IPS-20b (cell line): ENCODE measurements around the gene BTBD9.

Experiments used
- H3K27ac ChIP-seq: one replicate; pipeline ENCODE4 v1.5.1; 2013; ENCODE audit warnings: low read length
- H3K27me3 ChIP-seq: 2 replicates; pipeline ENCODE4 v1.6.1; 2013; ENCODE audit warnings: mild to moderate bottlenecking, low read length, inconsistent platforms; ENCODE audit not compliant: insufficient read depth
- H3K36me3 ChIP-seq: 2 replicates; pipeline ENCODE4 v1.6.1; 2013; ENCODE audit warnings: low read depth, mild to moderate bottlenecking, inconsistent platforms, low read length, moderate library complexity; ENCODE audit not compliant: insufficient read depth
- H3K4me1 ChIP-seq: 2 replicates; pipeline ENCODE4 v1.6.1; 2013; ENCODE audit warnings: mild to moderate bottlenecking, control low read depth, inconsistent platforms, low read length, moderate library complexity; ENCODE audit not compliant: insufficient read depth
- H3K4me3 ChIP-seq: 2 replicates; pipeline ENCODE4 v1.5.1; 2013; ENCODE audit warnings: mild to moderate bottlenecking, low read length, inconsistent platforms
- H3K9ac ChIP-seq: 2 replicates; pipeline ENCODE4 v1.6.1; 2013; ENCODE audit warnings: low read depth, mild to moderate bottlenecking, inconsistent platforms, low read length, moderate library complexity
- H3K9me3 ChIP-seq: 2 replicates; pipeline ENCODE4 v1.6.1; 2013; ENCODE audit warnings: mild to moderate bottlenecking, low read depth, low read length, inconsistent platforms; ENCODE audit not compliant: insufficient read depth

BTBD9 gene

GRCh38 chr6:38346291-38347079 lies 293.2 kb downstream of the BTBD9 start:
- Histone ChIP-seq H3K4me1 (peaks cover 23% of the 10 kb centered on the region), H3K4me3 (no peak overlapping the region), H3K9me3 (no peaks in the 10 kb centered on the region), H3K9ac (no peak overlapping the region), H3K36me3 (no peaks in the 10 kb centered on the region), H3K27me3 (no peaks in the 10 kb centered on the region), H3K27ac (no peak overlapping the region)

- Histone ChIP-seq H3K4me1 (peaks cover 17% of the 10 kb centered on the region), H3K4me3 (no peak overlapping the region), H3K9ac (no peak overlapping the region), H3K9me3 (no peaks in the 10 kb centered on the region), H3K27ac (no peak overlapping the region), H3K36me3 (no peaks in the 10 kb centered on the region), H3K27me3 (no peaks in the 10 kb centered on the region)
Observed at GRCh38 chr6:38345586-38345985, 294.1 kb downstream of the BTBD9 start.

GRCh38 chr6:38341496-38341895 lies 298.2 kb downstream of the BTBD9 start:
- Histone ChIP-seq H3K4me1 (peaks cover 6% of the 10 kb centered on the region; the same call in 1 of the 2 replicates), H3K9me3 (no peaks in the 10 kb centered on the region), H3K27ac (no peak overlapping the region), H3K9ac (no peak overlapping the region), H3K36me3 (no peaks in the 10 kb centered on the region), H3K27me3 (no peaks in the 10 kb centered on the region), H3K4me3 (no peak overlapping the region)

- Histone ChIP-seq H3K9ac (no peak overlapping the region), H3K27ac (no peak overlapping the region), H3K27me3 (no peaks in the 10 kb centered on the region), H3K9me3 (no peaks in the 10 kb centered on the region), H3K36me3 (no peaks in the 10 kb centered on the region), H3K4me3 (no peak overlapping the region), H3K4me1 (0 out of 2 replicates have a peak, but pooled peaks cover 3% of the 10 kb centered on the region)
Observed at GRCh38 chr6:38339914-38340313, 299.8 kb downstream of the BTBD9 start.

GRCh38 chr6:38337819-38338465 lies 301.8 kb downstream of the BTBD9 start:
- no peak overlapping the region for H3K27ac ChIP-seq
- 0 out of 2 replicates have a peak, but pooled peaks cover 3% of the 10 kb centered on the region for H3K4me1 ChIP-seq
- no peaks in the 10 kb centered on the region for H3K9me3 ChIP-seq
- no peaks in the 10 kb centered on the region for H3K27me3 ChIP-seq
- H3K9ac ChIP-seq: no peak overlapping the region
- no peaks in the 10 kb centered on the region for H3K36me3 ChIP-seq
- no peak overlapping the region for H3K4me3 ChIP-seq

GRCh38 chr6:38336922-38337321 lies 302.8 kb downstream of the BTBD9 start:
- H3K9ac ChIP-seq: no peak overlapping the region

GRCh38 chr6:38326837-38327236 lies 312.9 kb downstream of the BTBD9 start:
- Histone ChIP-seq H3K27me3 (no peaks in the 10 kb centered on the region), H3K36me3 (no peaks in the 10 kb centered on the region), H3K9me3 (no peaks in the 10 kb centered on the region), H3K27ac (no peak overlapping the region), H3K4me1 (no peaks in the 10 kb centered on the region), H3K4me3 (no peak overlapping the region), H3K9ac (no peak overlapping the region)

More at GRCh38 chr6:38336922-38337321, 302.8 kb downstream of the BTBD9 start:
- 0 out of 2 replicates have a peak, but pooled peaks cover 3% of the 10 kb centered on the region for H3K4me1 ChIP-seq
- H3K36me3 ChIP-seq: no peaks in the 10 kb centered on the region
- no peak overlapping the region for H3K27ac ChIP-seq
- H3K4me3 ChIP-seq: no peak overlapping the region
- no peaks in the 10 kb centered on the region for H3K9me3 ChIP-seq
- H3K27me3 ChIP-seq: no peaks in the 10 kb centered on the region

- no peaks in the 10 kb centered on the region for H3K36me3 ChIP-seq
- H3K4me3 ChIP-seq: no peak overlapping the region
- H3K9me3 ChIP-seq: no peaks in the 10 kb centered on the region
- H3K27me3 ChIP-seq: no peaks in the 10 kb centered on the region
- no peak overlapping the region for H3K27ac ChIP-seq
- H3K9ac ChIP-seq: no peak overlapping the region
- H3K4me1 ChIP-seq: no peaks in the 10 kb centered on the region
Observed at GRCh38 chr6:38323216-38323615, 316.5 kb downstream of the BTBD9 start.

- Histone ChIP-seq H3K27ac (no peak overlapping the region), H3K4me1 (no peaks in the 10 kb centered on the region), H3K9ac (no peak overlapping the region)
Observed at GRCh38 chr6:38322138-38322537, 317.6 kb downstream of the BTBD9 start.

GRCh38 chr6:38320843-38321242 lies 318.9 kb downstream of the BTBD9 start:
- H3K9me3 ChIP-seq: no peaks in the 10 kb centered on the region
- H3K4me1 ChIP-seq: no peaks in the 10 kb centered on the region
- H3K9ac ChIP-seq: no peak overlapping the region
- H3K4me3 ChIP-seq: no peak overlapping the region
- H3K27me3 ChIP-seq: no peaks in the 10 kb centered on the region
- H3K36me3 ChIP-seq: no peaks in the 10 kb centered on the region
- H3K27ac ChIP-seq: no peak overlapping the region

More at GRCh38 chr6:38322138-38322537, 317.6 kb downstream of the BTBD9 start:
- no peak overlapping the region for H3K4me3 ChIP-seq
- no peaks in the 10 kb centered on the region for H3K27me3 ChIP-seq
- no peaks in the 10 kb centered on the region for H3K9me3 ChIP-seq
- no peaks in the 10 kb centered on the region for H3K36me3 ChIP-seq

GRCh38 chr6:38320358-38320757 lies 319.4 kb downstream of the BTBD9 start:
- no peak overlapping the region for H3K27ac ChIP-seq
- no peak overlapping the region for H3K4me3 ChIP-seq
- H3K4me1 ChIP-seq: no peaks in the 10 kb centered on the region

More at GRCh38 chr6:38320358-38320757, 319.4 kb downstream of the BTBD9 start:
- Histone ChIP-seq H3K27me3 (no peaks in the 10 kb centered on the region), H3K9ac (no peak overlapping the region), H3K36me3 (no peaks in the 10 kb centered on the region), H3K9me3 (no peaks in the 10 kb centered on the region)
